ENCODE results near the gene PPM1M.
A peak's percentile ranks its signal among the peaks of the same experiment; 100 is the strongest.
"Not testable (repeated sequence)": the region's sequence is repeated elsewhere in the genome, so short reads cannot be mapped to it uniquely, and the experiment has no call there.

The PPM1M gene

DNA sequence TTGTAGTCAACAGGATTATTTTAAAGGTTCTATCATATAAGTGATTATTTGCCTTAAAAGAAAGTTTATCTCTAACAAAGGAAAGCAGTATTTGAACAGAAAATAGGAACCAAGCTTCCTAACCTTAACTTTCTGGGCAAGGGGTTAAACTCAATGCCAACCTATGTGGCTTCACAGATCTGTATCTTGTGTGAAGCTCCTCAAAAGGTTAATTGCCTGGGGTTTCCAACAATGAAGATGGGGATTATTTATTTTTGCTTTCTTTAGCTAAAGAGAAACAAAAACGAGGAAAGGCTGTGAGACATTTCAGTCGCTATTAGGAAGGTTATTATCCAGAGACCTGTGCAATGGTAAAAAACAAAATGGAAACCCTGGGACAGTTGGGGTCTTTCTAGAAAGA, 34.0 kb downstream of the PPM1M start:
- DNase-seq: peak; percentile 50

DNA sequence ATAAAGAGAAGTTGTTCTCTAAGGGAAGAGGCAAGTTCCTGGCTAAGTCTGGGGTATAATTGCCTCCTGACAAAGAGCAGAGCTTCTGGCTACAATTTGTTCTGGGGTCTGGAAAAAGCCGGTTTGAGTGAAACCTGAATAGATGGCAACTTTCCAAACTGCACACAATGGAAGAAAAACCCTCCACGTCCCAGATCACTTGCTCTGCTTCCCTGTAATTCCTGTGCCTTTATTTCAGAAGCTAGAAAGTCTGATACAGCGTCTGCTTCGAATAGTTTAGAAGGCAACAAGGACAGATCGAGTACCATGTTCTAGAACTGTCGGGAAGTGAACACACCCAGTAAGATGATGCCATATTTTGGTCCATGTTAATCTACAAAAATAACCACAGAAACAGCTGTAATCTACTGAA, 34.5 kb downstream of the PPM1M start:
- peak; percentile 90 for DNase-seq

DNA sequence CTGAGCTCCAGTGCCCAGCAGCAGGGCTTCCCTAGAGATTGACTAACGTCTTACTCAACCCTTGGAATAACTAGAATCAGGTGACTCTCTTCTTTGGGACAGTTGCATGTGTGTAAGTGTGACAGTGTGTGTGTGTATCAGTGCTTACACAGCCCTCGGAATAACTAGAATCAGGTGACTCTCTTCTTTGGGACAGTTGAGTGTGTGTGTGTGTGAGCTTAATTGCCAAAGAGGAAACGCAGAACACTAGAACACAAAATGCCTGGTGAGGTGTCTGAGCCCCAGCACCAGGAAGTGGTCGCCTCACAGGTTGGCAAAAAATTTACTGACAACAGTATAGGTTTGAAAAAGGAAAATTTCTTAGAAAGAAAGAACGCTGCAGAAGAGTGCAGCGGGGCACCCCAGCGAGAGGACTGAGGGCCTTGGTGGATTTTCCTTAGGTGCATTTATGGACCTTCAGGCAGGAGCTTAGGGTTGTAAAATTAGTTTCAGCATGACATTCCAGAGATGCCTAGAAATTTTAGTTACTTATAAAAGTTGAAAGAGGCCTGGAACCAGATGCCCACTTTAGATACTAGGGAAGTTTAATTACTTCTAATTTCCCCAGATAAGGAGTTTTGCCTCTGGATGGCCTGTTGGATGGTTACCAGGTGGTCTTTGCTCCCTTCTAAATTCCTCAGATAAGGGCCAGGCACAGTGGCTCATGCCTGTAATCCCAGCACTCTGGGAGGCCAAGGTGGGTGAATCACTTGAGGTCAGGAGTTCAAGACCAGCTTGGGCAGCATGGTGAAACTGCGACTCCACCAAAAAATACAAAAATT, 36.6 kb downstream of the PPM1M start:
- DNase-seq: no peak

DNA sequence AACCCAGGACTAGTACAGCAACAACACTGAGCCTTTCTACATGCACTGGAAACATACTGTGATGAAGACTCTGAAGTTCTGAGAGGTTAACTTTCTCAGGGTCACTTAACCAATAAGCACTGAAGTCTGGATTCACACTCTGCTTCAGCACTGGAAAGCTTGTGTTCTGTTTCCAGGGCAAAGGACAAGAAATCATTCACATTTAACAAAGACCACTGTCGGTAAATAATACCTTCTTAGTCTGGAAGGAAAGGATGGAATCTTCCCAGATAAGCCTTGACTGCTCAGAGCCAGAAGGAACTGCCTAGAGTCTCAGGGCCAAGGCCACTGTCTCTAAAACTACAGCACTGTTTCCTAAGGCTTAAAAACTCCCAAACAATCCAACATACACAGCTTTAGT, 37.7 kb downstream of the PPM1M start:
- no peak for DNase-seq

DNA sequence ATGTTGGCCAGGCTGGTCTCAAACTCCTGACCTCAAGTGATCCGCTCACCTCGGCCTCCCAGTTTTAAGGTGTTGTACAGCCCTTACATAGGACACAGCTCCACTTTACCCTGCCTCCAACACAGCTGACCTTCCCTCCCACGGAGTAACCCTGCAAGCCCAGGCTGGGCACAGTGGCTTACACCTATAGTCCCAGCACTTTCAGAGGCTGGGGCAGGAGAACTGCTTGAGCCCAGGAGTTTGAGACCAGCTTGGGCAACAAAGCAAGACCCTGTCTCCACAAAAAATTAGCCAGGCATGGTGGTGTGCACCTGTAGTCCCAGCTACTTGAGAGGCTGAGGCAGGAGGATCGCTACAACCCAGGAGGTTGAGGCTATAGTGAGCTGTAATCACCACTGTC, 38.5 kb downstream of the PPM1M start:
- DNase-seq: not testable (repeated sequence)

DNA sequence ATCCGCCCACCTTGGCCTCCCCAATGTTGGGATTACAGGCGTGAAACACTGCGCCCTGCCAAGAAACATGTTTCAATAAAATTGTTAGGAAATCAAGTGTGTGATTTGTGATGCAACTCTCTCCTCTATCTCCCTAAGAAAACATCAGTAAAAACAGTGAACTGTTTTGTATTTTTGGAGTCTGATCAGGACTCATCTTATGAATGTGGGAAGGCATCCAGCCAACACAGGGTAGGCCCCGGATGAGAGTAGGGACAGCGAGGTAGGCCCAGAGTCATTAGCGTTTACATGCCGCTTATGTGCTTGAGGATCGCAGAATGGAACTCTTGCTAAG, 41.2 kb downstream of the PPM1M start:
- DNase-seq: no peak

DNA sequence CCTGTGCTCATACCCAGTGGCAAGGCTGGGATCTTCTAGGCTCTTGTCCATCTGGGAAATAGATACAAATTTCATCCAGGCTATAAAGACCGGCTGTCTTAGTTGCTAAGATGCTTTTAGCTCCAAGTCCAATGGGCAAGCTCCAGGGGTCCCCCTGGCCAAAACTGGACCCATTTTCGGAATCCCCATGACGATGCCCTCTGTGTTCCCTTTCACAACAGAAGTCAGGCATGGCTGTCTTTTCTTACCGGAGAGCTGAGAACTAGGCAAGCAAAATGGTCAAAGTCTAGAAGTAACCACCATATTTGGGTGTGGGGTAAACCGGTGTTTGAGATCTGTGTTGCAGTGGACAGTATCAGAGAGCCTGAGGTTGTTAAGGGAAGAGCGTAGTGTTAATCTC, 43.1 kb downstream of the PPM1M start:
- no peak for DNase-seq

DNA sequence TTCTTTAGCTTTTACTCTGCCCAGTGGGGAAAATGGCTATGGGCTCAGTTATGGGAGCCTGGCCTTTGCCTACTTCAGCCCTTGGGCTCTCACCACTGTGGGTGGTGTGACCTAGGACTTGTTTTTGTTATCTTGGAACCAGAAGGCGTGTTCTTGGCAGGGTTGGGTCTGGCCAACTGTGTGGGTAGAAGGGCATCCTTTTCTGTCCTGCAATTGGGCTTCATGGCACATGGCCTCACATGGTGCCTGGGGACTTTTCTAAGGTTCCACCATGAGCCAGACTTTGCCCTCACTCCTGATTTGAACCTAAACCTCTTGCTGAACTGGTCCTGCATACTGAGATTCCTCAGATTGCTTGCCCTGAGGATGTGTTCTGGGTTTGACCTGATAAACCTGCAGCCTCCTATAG, 43.8 kb downstream of the PPM1M start:
- no peak for DNase-seq

DNA sequence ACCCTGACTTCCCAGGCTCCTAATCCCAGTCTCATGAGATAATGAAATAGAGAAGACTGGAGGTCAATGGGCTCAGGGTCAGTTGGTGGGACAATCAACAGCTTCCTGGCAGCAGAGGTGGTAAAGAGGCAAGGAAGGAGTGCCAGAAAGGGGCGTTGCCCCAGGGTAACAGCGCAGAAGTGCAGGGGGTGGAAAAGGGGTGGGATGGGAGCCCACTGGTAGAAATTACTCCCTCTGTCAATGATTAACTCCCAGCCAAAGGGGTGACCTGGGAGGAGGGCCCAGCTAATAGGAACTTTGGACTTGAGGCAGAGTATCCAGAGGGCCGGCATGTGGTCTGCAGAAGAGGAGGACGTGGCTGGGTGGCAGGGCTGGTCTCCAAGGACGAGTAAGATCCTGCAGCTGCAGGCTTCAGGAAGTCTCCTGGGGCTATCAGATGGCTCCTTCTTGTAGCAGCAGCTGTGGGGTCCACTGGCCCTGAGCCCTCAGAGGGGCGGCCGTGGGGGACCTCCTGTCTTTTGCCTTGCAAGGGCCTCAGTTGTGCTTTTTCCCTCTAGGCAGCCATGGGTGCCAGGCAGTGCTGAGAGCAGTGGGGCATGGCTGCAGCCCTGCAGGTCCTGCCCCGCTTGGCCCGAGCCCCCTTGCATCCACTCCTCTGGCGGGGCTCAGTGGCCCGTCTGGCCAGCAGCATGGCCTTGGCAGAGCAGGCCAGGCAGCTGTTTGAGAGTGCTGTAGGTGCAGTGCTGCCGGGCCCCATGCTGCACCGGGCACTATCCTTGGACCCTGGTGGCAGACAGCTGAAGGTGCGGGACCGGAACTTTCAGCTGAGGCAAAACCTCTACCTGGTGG, 44.4 kb downstream of the PPM1M start:
- no peak for DNase-seq

DNA sequence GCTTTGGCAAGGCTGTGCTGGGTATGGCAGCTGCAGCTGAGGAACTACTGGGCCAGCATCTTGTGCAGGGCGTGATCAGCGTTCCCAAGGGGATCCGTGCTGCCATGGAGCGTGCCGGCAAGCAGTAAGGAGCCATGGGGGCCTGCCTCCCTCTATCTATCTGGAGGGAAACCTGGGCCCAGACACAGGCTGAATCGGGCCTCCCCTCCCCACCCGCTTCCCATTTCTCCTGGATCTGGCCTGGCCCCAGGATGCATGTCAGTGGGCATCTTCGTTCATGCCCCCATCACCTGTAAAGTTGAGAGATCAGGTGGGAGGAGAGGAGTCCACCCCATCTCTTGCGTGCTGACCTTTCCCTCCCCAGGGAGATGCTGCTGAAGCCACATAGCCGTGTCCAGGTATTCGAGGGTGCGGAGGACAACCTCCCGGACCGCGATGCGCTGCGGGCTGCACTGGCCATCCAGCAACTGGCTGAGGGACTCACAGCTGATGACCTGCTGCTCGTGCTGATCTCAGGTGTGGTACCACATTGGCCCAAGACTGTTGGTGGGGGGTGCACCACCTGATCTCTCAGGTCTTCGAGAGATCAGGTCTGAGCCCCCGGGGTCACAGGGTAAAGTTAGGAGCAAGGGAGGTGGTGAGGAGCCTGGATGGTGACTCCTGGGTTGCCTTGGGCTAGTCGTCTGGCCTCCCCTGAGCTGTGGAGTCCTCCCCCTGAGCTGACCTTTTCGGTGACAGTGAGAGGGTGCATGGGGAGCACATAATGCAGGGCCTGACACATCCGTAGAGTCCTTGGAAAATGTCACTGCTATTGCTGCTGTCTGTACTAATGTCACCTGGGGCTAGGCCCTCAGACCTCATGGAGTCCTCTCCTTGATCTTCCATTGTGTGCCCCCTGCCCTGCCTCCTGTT, 45.3 kb downstream of the PPM1M start:
- DNase-seq: no peak

DNA sequence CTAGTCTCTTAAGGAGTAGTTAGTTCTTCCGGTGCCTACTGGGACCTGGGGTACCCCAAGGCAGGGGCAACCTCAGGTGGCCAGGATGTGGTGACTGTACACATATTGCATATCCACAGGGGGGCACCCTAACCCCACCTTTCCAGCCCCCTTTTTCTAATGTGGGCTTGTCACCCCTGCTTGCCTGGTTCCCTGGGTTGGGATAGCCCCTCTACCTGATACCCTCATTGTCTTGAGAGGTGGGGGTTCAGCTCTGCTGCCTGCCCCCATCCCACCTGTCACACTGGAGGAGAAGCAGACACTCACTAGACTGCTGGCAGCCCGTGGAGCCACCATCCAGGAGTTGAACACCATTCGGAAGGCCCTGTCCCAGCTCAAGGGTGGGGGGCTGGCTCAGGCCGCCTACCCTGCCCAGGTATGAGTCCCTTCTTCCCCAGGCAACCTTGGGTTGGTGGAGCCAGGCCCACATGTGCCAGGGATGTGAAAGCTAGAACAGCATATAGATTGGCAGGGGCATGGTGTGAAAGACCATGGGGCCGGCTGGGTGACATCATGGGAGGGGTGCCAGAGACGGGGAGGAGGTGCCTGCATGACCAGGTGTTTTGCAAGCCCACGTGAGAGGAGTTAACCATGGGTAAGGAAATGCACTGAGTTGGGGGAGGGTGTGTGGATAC, 46.1 kb downstream of the PPM1M start:
- DNase-seq: peak; percentile 57

DNA sequence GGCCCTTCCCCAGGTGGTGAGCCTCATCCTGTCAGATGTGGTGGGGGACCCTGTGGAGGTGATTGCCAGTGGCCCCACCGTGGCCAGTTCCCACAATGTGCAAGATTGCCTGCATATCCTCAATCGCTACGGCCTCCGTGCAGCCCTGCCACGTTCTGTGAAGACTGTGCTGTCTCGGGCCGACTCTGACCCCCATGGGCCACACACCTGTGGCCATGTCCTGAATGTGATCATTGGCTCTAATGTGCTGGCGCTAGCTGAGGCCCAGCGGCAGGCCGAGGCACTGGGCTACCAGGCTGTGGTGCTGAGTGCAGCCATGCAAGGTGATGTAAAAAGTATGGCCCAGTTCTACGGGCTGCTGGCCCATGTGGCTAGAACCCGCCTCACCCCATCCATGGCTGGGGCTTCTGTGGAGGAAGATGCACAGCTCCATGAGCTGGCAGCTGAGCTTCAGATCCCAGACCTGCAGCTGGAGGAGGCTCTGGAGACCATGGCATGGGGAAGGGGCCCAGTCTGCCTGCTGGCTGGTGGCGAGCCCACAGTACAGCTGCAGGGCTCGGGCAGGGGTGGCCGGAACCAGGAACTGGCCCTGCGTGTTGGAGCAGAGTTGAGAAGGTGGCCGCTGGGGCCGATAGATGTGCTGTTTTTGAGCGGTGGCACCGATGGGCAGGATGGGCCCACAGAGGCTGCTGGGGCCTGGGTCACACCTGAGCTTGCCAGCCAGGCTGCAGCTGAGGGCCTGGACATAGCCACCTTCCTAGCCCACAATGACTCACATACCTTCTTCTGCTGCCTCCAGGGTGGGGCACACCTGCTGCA, 46.9 kb downstream of the PPM1M start:
- DNase-seq: no peak

DNA sequence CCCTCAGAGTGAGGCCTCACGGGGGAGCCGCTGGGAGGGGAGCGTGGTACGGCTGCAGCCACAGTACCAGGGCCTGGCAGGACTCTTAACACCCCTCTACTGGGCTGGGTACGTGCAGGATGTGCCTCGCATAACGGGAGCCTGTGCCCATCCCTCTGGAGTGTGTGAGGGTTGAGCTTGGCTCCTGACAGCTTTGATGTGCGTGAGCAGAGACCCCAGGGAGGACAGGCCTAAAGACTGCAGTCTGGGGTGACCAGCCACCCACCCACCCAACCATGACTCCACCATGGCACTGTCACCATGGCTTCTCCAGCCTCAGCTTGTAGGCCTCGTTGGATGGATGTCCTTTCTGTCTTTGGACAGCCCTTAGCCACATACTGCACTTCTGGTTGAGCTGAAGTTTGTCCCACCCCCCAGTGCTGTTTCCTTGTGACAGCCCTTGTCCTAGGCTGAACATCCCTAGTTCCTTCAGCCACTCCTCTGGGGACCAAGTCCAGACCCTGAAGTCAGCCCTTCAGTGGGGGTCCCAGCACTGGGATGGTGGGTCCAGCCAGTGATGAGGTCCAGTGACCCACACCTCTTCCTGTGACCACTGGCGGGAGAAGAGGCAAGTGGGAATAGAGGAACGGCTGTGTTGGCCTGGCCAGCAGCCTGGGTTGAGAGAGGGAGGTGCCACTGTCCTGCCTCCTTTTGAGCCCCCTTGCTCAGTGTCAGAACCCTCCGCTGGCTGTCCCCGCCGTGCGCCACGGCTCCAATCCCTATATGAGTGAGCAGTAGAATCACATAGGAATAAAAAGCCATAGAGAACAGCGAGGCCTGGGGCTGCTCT, 48.1 kb downstream of the PPM1M start:
- DNase-seq: no peak

DNA sequence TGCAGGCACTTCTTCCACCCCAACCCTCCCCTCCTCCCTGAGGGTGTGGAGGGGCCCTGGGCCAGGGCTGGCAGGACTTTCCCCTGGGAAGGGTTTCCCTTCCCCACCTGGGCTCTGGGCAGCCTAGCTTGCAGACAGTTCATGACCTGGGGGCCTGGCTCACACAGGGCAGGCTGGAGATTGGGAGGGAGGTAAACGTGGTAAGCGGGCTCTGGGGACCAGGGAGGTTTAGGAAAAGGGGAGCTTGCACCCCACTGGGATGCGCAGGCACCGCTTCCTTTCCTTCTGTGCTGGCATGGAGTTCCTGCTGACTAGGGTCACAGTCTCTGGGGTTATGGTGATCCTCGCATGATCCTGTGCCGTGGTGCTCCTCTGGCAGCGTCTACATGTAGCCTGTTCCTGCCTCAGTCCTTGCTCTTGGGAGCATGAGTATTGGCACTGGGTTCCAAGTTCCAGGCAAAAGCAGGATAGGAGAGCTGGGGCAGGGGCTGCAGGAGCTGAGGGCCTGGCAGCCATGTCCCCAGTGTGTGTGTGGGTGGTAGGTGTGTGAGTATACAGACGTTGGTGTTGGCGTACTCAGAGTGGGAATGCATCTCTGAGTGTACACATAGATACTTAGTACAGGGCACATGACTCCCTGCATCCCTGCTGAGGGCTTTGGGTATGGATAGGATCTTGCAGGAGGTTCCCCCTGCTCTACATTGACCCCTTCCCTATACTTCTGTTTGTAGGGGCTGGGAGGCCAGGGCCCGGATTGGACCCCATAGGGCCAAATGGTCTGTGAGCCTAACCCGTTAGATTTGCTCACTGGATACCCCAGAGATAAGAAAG, 49.0 kb downstream of the PPM1M start:
- DNase-seq: no peak

DNA sequence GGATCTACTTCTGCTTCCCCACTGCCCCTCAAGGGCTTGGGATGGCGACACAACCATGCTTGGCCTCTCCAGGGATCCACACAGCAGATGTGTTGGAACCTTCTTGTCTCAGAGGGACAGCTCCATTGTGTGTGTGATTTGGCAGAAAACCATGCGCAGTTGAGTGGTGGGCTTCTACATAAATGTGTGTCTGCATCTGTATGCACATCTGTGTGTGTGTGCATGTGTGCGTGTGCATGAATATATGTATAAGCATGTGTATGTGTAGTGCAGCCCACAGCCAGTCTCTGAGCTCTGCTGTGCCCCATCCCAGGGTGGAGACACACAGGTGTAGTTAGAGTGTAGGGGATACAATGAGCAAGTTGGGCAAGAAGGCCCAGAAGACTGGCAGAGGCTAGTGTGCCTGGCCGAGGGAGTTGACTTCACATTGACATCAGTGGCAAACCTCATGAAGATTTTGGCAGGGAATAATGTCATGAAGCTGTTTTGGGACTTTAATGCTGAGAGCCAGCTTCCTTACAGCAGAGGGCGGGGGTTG, 50.2 kb downstream of the PPM1M start:
- DNase-seq: no peak

DNA sequence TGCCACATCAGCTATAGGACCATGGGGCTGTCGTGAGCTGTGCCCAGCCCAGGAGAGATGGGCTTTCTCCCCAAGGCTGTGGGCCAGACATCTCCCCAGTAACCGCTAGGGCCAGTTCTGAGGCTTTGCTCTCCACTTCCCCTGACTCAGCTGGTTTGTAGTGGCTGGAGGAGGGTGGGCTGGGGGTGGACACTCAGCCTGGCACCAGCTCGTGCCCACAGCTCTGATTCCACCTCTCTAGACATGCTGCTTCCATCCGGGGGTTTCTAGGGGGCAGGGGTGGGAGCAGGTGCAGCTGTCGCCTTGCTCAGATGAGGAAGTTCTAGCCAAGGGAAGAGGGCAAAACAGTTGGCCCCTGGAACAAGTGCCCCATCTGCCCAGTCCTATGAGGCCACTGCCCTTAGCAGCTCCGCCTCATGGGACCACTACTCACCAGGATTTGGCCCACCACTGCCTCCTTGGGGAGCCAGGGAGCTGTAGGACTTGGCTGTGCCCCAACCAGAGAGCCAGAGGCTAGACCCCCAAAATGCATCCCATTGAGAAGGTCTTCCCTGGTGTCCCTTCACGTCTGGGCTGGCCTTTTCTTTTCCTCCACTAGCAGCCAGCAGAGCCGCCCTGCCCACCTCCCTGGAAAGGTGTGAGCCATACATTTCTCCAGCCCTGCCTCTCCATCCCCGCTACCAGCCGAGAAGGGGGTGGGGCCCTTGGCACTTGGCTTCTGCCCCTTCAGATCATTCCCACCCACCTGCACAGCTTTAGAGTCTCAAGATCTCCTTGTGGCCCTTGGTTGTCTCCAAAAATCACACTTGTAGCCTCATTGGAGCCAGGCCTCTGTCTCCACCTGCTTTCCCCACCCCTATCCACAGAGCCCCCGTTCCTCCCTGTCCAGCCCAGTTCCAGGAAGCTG, 51.9 kb downstream of the PPM1M start:
- DNase-seq: peak; percentile 29

DNA sequence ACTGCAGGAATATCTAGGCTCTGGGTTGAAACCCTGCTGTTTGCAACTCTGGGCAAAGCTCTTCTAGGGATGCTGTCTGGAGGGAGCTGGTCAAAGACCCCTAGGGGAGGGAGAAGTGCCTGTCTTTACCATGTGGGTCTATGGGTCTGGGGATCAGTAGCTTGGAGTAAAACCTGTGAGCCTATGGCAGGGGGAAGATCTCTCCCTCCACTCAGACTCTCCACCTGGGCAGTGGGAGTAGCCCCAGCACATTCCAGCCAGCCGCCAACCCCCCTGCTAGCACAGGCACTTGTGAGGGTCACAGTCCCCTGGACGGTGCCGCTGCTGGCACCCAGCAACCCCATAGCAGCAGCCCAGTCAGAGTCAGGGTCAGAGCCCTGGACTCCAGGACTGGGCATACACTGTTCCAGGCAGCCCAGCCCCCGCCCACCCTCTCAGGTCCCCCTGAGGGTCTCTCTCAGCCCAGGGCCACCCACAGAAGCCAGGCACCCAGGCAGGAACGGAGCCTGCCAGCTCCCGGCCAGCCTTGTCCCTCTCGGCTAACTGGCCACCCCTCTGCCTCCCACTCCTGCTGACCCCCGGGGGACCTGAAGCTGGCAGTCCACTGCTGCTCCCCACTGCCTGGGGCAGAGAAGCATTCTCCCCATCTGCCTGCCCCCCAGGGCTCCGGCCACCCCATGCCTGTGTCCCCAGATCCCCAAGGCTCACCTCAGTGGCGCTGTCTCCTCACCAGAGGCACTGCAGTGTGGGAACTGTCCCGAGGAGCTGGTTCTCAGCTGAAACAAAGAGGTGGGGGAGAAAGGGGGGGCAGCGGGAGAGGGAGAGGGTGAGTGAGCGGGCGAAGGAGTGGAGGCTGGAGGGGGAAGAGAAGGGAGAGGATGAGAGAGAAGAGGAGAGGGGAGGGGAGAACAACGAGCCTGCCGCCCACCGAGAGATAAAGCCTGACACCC, 52.9 kb downstream of the PPM1M start:
- DNase-seq: peak; percentile 76

Data from NCI-H69 (cell line).